GM19468 (cell line): Measurements from ENCODE around the gene C6orf62.
"Not testable (repeated sequence)": the region's sequence is repeated elsewhere in the genome, so short reads cannot be mapped to it uniquely, and the experiment has no call there.

Experiments
- ATAC-seq: cut with Tn5 transposase; IDR thresholded peaks from one replicate; pipeline ENCODE4 v1.9.1; 2021; ENCODE audit warnings: mild to moderate bottlenecking, moderate library complexity, moderate number of reproducible peaks; ENCODE audit not compliant: unreplicated experiment; ENCODE audit errors: extremely low read depth

The C6orf62 gene

DNA sequence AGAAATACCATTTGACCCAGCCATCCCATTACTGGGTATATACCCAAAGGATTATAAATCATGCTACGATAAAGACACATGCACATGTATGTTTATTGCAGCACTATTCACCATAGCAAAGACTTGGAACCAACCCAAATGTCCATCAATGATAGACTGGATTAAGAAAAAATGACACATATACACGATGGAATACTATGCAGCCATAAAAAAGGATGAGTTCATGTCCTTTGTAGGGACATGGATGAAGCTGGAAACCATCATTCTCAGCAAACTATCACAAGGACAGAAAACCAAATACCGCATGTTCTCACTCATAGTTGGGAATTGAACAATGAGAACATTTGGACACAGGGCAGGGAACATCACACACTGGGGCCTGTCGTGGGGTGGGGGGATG, 47.9 kb downstream of the C6orf62 start:
- not testable (repeated sequence) for ATAC-seq

DNA sequence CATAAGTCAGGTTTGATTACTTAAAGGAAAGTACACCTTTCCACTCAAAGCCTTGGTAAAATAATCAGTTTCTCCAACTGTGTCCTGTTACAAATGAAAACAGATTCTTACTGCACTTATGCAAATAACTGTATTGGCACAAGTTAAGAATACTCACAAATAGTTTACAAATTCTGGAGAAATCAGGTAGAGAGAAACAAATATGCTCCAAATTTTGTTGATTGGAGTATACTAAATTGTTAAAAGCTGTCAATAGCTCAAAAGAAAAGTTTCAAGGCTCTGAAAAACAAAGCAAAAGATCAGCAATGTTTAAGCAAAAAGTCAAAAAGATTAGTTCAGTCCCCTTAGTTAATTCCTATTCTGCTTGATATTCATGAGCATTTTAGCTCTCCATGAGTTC, 48.5 kb downstream of the C6orf62 start:
- ATAC-seq, result not testable (repeated sequence)

DNA sequence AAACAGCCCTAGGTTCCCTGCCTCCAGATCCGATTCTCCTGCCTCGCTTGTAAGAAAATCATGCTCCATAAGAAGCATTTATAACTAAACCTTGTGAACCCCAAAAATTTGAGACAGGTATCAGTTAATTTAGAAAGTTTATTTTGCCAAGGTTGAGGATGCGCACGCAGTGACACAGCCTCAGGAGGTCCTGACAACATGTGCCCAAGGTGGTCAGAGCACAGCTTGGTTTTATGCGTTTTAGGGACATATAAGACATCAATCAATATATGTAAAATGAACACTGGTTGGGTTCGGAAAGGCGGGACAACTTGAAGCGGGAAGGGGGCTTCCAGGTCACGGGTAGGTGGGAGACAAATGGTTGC, 50.0 kb downstream of the C6orf62 start:
- ATAC-seq, result no peak

DNA sequence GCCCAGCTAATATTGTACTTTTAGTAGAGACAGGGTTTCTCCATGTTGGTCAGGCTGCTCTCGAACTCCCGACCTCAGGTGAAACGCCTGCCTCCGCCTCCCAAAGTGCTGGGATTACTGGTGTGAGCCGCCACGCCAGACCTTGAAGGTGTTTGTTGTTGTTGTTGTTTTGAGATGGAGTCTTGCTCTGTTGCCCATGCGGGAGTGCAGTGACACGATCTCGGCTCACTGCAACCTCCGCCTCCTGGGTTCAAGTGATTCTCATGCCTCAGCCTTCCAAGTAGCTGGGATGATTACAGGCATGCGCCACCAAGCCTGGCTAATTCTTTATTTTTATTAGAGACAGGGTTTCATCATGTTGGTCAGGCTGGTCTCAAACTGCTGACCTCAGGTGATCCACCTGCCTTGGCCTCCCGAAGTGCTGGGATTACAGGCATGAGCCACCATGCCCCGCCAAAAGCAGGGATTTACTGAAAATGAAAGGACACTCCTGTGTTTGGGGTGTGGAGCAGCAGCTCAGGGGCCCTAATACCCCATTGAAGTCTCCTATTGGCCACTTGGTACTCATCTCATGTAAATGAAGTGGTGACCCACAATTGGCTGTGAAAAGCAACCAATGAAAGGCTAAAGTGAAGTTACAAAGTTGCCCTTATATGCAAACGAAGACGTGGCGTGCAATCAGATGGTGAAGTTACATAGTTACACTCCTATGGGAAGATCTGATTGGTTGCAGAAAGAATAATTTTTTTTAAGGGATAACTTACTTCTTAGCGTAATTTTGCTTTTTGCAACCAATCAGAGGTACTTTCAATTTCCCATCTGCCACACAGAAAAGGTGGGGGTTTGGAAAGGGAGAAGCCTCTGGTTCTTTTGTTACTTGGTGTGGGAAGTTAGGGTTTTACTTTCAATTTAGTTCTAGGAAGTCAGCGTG, 50.6 kb downstream of the C6orf62 start:
- not testable (repeated sequence) for ATAC-seq

DNA sequence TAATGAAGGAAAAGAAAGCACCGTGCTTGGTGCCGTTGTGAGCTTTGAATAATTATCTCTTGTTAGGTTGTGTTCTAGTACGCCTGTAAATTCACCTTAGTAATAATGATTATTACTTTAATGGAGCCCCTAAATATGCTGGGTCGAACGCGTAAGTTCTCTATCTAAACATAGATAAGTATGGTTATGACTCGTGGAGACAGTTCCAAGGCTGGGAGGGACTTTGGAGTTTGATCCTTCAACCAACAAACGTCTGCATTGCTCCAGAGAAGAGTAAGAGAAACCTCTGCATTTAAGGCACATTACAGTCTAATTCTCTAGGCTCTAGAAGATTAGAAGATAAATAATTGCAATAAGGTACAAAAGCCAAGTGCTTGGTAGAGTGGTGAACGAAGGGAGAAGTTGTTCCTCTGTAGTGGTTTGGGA, 51.6 kb downstream of the C6orf62 start:
- no peak for ATAC-seq

DNA sequence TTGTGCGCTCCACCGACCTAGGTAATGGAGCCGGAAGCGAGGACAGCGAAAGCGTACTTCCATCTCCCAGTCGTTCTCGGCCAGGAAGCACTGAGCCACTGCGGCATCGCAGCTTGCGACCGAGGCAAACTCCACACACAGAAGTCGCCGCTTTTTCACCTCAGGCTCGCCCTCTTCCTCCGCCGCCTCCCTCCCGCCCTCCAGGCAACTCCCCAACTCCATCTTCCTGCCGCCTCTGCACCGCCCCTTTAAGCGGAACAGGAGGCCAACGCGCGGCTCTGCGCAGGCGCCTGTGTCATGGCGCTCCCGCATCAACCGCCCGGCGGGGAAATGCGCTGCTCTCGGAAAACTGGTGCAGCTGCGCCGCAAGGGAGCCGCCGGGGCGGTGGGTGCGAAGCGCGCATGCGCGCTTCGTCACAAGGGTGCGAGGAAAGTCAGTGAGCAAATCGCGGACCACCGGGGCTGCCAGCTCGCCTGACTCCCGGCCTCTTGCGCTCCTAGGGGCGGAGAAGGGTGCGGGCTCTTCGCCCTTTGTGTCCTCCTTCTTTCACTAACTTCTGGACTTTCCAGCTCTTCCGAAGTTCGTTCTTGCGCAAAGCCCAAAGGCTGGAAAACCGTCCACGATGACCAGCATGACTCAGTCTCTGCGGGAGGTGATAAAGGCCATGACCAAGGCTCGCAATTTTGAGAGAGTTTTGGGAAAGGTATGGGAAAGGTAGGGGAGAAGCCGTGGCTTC, 52.1 kb downstream of the C6orf62 start, which contains the start of the genes ACOT13 and TDP2:
Gene ACOT13 (plus strand): TSS at position 437 of the 737 bp plus-strand sequence. CDS start 187 bp downstream, at position 624.
Gene TDP2 (minus strand): TSS at position 259 of the 737 bp plus-strand sequence. CDS start 37 bp downstream, at position 222.
- peak; percentile 96 for ATAC-seq

DNA sequence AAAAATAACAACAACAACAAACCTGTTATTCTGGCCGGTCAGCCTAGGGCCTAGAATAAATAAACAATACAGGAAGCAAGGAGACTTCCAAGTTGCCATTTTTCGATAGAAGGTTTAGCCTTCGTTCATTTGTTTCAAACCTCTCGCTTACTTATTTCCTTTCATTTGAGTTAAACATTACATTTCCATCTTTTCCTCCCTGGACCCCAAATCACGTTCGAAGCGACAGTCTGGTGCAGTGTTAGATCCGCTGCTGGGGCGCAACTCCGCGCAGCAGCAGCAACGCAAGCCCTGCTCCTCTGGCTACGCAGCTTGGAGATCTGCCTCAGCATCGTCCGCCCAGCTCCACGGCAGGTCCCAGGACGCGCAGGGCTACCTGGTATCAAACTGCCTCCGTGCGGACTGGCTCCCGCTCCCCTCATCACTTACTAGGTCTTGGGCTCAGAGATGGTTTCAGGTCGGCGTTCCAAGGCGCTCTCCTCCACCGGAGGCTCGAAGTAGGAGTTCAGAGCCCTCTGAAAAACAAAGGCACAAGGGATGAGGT, 52.8 kb downstream of the C6orf62 start:
- ATAC-seq, result no peak

DNA sequence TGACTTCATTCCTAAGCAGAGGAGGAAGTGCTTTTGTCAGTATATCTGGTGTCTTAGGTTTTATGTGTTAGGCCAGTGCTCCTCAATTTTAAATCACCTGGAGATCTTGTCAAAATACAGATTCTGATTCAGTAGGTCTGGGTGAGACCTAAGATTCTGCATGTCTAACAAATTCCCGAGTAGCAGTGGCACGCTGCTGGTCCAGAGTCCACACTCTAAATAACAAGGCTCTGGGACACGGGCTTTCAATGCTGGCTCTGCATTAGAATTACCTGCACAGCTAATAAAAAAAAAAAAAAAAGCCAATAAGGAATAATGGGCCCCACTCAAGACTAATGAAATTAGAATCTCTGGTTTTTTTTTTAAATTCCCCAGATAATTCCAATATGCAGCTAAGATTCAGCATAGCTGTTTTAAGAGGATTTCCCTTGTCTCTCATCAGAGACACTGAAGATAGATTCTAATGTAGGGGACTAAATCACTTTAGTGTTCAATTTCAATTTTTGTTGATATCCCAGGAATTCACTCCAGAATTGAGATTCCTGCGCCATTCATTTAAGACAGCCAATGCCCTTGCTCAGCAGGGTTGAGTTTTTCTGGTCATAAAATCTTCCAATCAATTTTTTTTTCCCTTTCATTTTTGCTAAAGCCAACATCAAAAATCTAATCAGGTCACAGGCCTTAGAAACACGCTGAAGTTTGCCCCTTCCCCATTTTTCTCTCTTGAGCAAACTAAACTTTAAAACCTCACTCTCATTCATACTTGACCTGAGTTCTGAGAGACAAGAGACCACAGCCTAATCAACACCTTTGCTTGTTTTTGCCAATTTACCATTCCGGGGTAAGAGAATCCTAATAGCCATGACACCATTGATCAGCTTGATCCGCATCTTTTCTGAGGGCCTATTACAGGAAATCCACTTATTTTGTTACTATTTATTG, 54.6 kb downstream of the C6orf62 start:
- ATAC-seq, result no peak

DNA sequence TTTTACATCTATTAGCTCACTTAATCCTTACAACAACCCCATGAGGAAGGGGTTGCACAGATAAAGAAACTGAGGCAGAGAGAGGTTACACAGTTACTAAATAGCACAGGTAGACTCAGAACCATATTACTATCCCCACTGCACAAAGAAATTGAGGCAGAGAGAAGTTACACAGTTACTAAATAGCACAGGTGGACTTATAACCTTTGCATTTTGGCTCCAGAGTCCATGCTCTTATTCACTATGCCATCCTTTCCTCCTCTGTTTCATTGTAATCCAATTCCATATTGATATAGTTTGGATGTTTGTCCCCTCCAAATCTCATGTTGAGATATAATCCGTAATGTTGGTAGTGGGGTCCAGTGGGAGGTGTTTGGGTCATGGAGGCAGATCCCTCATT, 55.8 kb downstream of the C6orf62 start:
- no peak for ATAC-seq

DNA sequence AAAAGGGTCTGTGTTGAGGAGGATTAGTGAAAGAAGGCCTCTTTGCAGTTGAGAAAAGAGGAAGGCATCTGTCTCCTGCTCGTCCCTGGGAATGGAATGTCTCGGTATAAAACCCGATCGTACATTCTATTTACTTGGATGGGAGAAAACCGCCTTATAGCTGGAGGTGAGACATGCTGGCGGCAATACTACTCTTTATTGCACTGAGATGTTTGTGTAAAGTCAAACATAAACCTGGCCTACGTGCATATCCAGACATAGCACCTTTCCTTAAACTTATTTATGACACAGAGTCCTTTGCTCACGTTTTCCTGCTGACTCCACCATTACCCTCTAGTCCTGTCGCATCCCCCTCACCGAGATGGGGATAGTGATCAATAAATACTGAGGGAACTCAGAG, 56.7 kb downstream of the C6orf62 start:
- no peak for ATAC-seq

DNA sequence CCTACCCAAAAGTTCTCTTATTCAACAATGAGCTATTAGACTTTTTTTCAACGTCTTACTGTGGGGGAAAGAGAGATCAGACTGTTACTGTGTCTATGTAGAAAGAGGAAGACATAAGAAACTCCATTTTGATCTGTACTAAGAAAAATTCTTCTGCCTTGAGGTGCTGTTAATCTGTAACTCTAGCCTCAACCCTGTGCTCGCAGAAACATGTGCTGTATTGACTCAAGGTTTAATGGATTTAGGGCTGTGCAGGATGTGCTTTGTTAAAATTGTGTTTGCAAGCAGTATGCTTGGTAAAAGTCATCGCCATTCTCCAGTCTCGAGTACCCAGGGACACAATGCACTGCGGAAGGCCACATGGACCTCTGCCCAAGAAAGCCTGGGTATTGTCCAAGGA, 57.2 kb downstream of the C6orf62 start:
- not testable (repeated sequence) for ATAC-seq

DNA sequence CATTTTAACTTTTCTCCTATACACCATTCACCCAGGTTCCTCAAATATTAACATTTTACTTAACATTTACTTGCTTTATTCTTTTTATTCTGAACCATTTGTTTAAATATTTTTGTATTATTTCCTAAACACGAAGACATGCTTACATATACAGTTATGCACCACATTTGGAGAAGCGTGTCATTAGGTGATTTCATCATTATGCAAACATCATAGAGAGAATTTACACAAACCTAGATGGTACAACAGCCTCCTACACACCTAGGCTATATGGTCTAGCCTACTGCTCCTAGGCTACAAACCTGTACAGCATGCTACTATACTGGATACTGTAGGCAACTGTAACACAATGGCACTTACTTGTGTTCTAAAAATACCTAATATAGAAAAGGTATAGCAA, 58.8 kb downstream of the C6orf62 start:
- ATAC-seq, result no peak

DNA sequence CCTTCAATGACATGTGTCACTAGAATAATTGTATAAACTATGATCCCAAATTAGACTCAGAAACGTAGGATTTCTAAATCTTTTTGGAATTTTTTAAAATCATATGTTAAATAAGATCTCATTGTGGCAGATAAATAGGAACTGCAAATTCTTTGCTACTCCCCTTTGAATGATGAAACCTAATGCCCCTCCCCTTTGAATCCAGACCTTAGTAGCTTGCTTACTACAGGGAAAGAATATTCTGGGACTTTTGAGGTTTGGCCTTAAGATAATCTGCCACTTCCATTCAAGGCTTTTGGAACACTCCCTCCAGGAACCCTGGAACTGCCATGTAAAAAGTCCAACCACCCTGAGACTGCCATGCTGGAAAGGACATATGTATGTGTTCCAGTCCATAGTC, 59.4 kb downstream of the C6orf62 start:
- no peak for ATAC-seq

DNA sequence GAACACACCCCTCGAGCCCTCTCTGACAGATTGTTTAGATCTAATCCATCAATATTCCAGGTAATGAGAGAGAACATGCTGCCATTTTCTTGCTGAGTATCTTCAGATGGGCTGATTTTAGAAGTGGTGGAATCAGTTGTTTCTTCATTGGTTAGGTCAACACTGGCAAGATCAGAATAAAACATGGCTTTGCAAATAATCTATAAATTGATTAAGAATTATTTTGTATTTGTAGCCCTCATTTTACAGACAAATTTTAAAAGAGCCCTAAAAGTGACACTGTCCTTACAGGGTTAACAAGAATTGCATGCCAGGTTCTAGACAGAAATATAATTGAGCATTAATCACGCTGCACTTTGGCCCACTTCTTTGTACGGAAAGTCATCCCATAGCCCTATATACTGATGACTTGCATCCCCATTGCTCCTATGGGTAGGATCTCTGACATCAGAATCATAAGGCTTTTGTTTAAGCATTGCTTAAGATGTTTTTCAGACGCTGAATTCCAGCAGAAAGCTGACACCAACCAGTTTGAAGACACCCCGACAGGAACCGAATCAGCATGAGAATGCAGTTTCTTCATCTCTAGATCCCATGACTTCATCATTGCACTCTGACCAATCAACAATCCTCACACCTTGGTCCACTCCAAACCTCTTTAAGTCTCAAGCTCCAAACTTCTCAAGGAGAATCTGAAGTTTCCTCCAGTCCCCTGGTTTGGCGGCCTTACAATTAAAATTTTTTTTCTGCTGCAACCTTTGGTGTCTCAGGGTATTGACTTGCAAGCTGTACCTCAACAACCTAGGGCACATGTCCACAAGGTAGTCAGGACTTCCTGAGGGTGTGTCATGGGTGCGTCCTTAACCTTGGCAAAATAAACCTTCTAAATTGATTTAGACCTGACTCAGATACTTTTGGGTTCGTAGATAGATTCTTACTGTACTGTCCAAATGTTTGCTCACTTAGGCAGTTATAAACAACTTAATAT, 60.1 kb downstream of the C6orf62 start:
- ATAC-seq, result no peak

DNA sequence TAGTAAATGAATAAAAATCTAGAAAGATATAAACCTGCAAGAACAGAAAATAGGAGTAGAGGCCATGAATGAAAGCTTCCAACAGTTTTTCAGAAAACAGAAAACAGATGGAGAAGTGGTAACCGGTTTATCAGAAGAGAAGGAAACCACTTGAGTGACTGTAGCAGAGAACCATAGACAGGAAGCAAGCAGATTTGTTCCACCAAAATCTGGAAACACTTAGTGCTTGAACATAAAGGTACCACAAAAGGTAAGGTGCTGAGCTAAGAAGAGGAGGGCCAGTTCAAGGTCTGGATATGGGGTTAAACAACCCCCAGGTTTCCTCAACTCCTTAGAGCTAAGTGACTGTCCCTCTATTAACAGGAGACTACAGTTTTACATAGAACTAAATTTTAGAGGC, 63.7 kb downstream of the C6orf62 start:
- no peak for ATAC-seq
